Activated CD4-positive, alpha-beta T cell treated with anti-CD3 and anti-CD28 coated beads, Interleukin-2, amount 50 U/mL, for 4 hours (primary cell): ENCODE results near the gene RUFY4.

ENCODE experiments used
- DNase-seq, 2 experiments: peaks; one replicate each; pipeline ENCODE4 v3.0.0-alpha.2; 2020

RUFY4 gene

GRCh38 chr2:218063896-218064295 is 5.2 kb upstream of the RUFY4 start:
- DNase-seq: no peak

- DNase-seq: no peak
Observed at GRCh38 chr2:218065239-218066006, 3.6 kb upstream of the RUFY4 start.

- no peak for DNase-seq
Observed at GRCh38 chr2:218066926-218067515, 2.0 kb upstream of the RUFY4 start.

GRCh38 chr2:218067523-218067922 is 1.5 kb upstream of the RUFY4 start:
- DNase-seq: no peak

GRCh38 chr2:218069606-218070300 is 700 bp downstream of the RUFY4 start:
- DNase-seq: no peak

GRCh38 chr2:218070587-218070986 is 1.5 kb downstream of the RUFY4 start:
- DNase-seq: no peak

GRCh38 chr2:218071218-218071937 is 2.3 kb downstream of the RUFY4 start:
- DNase-seq: no peak

- DNase-seq: no peak
Observed at GRCh38 chr2:218072002-218072401, 2.9 kb downstream of the RUFY4 start.

GRCh38 chr2:218072478-218073024 is 3.5 kb downstream of the RUFY4 start:
- no peak for DNase-seq

- DNase-seq: no peak
Observed at GRCh38 chr2:218073185-218073584, 4.1 kb downstream of the RUFY4 start.

- DNase-seq: no peak
Observed at GRCh38 chr2:218074031-218074430, 5.0 kb downstream of the RUFY4 start.

GRCh38 chr2:218075975-218076811 is 7.1 kb downstream of the RUFY4 start:
- no peak for DNase-seq

GRCh38 chr2:218077464-218078216 is 8.6 kb downstream of the RUFY4 start:
- no peak for DNase-seq

- DNase-seq: no peak
Observed at GRCh38 chr2:218079943-218080913, 11.2 kb downstream of the RUFY4 start.

- DNase-seq: no peak
Observed at GRCh38 chr2:218081063-218081462, 12.0 kb downstream of the RUFY4 start.

- DNase-seq: no peak
Observed at GRCh38 chr2:218081695-218082094, 12.6 kb downstream of the RUFY4 start.

- DNase-seq: no peak
Observed at GRCh38 chr2:218082586-218083351, 13.7 kb downstream of the RUFY4 start.

- no peak for DNase-seq
Observed at GRCh38 chr2:218083352-218083676, 14.3 kb downstream of the RUFY4 start.

GRCh38 chr2:218086478-218086877 is 17.4 kb downstream of the RUFY4 start:
- DNase-seq: no peak
